ENCODE data around the gene DHCR24. TPM values are rescaled to one million over a fixed set of nuclear protein-coding genes. Genes with fewer than 3 reads are reported as not detected.

DHCR24 gene
- total and polyA plus RNA-seq, 2 experiments from 2014 or later, result 124 to 453 TPM

GRCh38 chr1:54854381-54855020 is 32.5 kb downstream of the DHCR24 start:
- Histone ChIP-seq H3K4me1 (ENCODE audit: insufficient read depth) (no peaks in the 10 kb centered on the region; the same call in 1 of the 2 replicates), H3F3A (replicated peaks; ENCODE audit: low read depth) (peaks cover 33% of the 10 kb centered on the region; the same call in 1 of the 2 replicates), H3K79me2 (replicated peaks; ENCODE audit: insufficient read depth) (no peaks in the 10 kb centered on the region), H3K27ac (ENCODE audit: low read depth) (0 out of 2 replicates have a peak overlapping the region, but pooled peaks have one; percentile 55), H4K20me1 (replicated peaks; ENCODE audit: insufficient read depth) (peaks cover 49% of the 10 kb centered on the region), H3K4me3 (no peak overlapping the region), H3K27me3 (ENCODE audit: insufficient read depth) (no peaks in the 10 kb centered on the region), H3K4me2 (no peak overlapping the region), H3K9me2 (ENCODE audit: insufficient read depth) (no peaks in the 10 kb centered on the region), H3K36me3 (ENCODE audit: insufficient read depth) (peaks cover 78% of the 10 kb centered on the region), H2AFZ (no peak overlapping the region)
- TF ChIP-seq CTCF (conservative IDR thresholded peaks at IDR 0.05; ENCODE audit: low read depth in 2 of 2) (no peak), STAT1 (IDR thresholded peaks at IDR 0.05; ENCODE audit: unreplicated experiment) (no peak), EZH2phosphoT487 (IDR thresholded peaks at IDR 0.05; ENCODE audit: unreplicated experiment) (no peak), CREB1 (CRISPR knock-in tag; IDR thresholded peaks at IDR 0.05; ENCODE audit: low read depth) (no peak), NANOG (IDR thresholded peaks at IDR 0.05; ENCODE audit: borderline replicate concordance) (no peak), EZH2 (IDR thresholded peaks at IDR 0.05; ENCODE audit: low read depth, unreplicated experiment) (no peak), ZNF114 (CRISPR knock-in tag; IDR thresholded peaks at IDR 0.05) (no peak)
- peaks cover 96% of the 10 kb centered on the region for H3K36me3 Mint-ChIP-seq (ENCODE audit: low read depth)
- H3K27ac Mint-ChIP-seq, result no peak overlapping the region
- no peaks in the 10 kb centered on the region; the same call in 2 of the 3 replicates for H3K9me3 Mint-ChIP-seq
- peaks cover 3% of the 10 kb centered on the region; the same call in 1 of the 3 replicates for H3K4me1 Mint-ChIP-seq
- H3K27me3 Mint-ChIP-seq (ENCODE audit: insufficient read depth, low read depth, poor library complexity), result peaks cover 6% of the 10 kb centered on the region
- H3K4me3 Mint-ChIP-seq, result no peak overlapping the region
- no peak for DNase-seq (ENCODE audit: low spot score)
- ATAC-seq, result no peak

- Histone ChIP-seq H3K79me2 (replicated peaks; ENCODE audit: insufficient read depth) (no peaks in the 10 kb centered on the region), H3K36me3 (ENCODE audit: insufficient read depth) (peaks cover 76% of the 10 kb centered on the region), H3K27ac (ENCODE audit: low read depth) (no peak overlapping the region), H3K4me1 (ENCODE audit: insufficient read depth) (no peaks in the 10 kb centered on the region; the same call in 1 of the 2 replicates), H3K4me3 (no peak overlapping the region), H3K4me2 (no peak overlapping the region), H3K9me2 (ENCODE audit: insufficient read depth) (no peaks in the 10 kb centered on the region), H4K20me1 (replicated peaks; ENCODE audit: insufficient read depth) (peaks cover 46% of the 10 kb centered on the region), H3F3A (replicated peaks; ENCODE audit: low read depth) (peaks cover 36% of the 10 kb centered on the region; the same call in 1 of the 2 replicates), H3K27me3 (ENCODE audit: insufficient read depth) (no peaks in the 10 kb centered on the region), H2AFZ (no peak overlapping the region)
- ATAC-seq (no peak), DNase-seq (ENCODE audit: low spot score) (no peak)
- H3K9me3 Mint-ChIP-seq, result no peaks in the 10 kb centered on the region; the same call in 2 of the 3 replicates
- H3K36me3 Mint-ChIP-seq (ENCODE audit: low read depth), result peaks cover 96% of the 10 kb centered on the region
- peaks cover 7% of the 10 kb centered on the region for H3K27me3 Mint-ChIP-seq (ENCODE audit: insufficient read depth, low read depth, poor library complexity)
- H3K4me3 Mint-ChIP-seq, result no peak overlapping the region
- no peak overlapping the region; the same call in 1 of the 2 replicates for H3K27ac Mint-ChIP-seq
- H3K4me1 Mint-ChIP-seq, result peaks cover 3% of the 10 kb centered on the region; the same call in 1 of the 3 replicates
- TF ChIP-seq JUNB (IDR thresholded peaks at IDR 0.05; ENCODE audit: unreplicated experiment), result no peak
- no peak for TF ChIP-seq POLR2AphosphoS5 (IDR thresholded peaks at IDR 0.05; ENCODE audit: low read depth)
- TF ChIP-seq CREB1 (CRISPR knock-in tag; IDR thresholded peaks at IDR 0.05; ENCODE audit: low read depth), result no peak
- no peak for TF ChIP-seq ZNF462 (CRISPR knock-in tag; IDR thresholded peaks at IDR 0.05)
- no peak for TF ChIP-seq EZH2phosphoT487 (IDR thresholded peaks at IDR 0.05; ENCODE audit: unreplicated experiment)
- TF ChIP-seq NANOG (IDR thresholded peaks at IDR 0.05; ENCODE audit: borderline replicate concordance), result no peak
- no peak for TF ChIP-seq ZNF114 (CRISPR knock-in tag; IDR thresholded peaks at IDR 0.05)
- TF ChIP-seq EZH2 (IDR thresholded peaks at IDR 0.05; ENCODE audit: low read depth, unreplicated experiment), result no peak
Measured at GRCh38 chr1:54853793-54854370, 33.1 kb downstream of the DHCR24 start.
